Right lobe of liver (tissue), 6 donors: Measurements from ENCODE around the gene LEF1. TPM values are rescaled to one million over a fixed set of nuclear protein-coding genes. Genes with fewer than 3 reads are reported as not detected.

Experiments
- ATAC-seq, 4 donors: fragments of 200-7000 bp; cut with Tn5 transposase; one replicate each; pipeline ENCODE4 v1.9.1; 2020; ENCODE audit warnings: mild to moderate bottlenecking in 4 of 4, moderate library complexity in 4 of 4
- DNase-seq, 3 donors: peaks; one replicate each; pipeline ENCODE4 v3.0.0-alpha.2; 2020
- H3K27ac ChIP-seq, 3 donors: fragments of 200-600 bp; one replicate each; pipeline ENCODE4 v1.8.0; 2022
- H3K27me3 ChIP-seq, 2 donors: fragments of 200-600 bp; one replicate each; pipeline ENCODE4 v1.8.0; 2022
- H3K36me3 ChIP-seq, 4 donors: fragments of 200-600 bp; sonication (generic) in 1 of 4; one replicate each; pipeline versions ENCODE4 v1.5.1 to v1.8.0; 2017 to 2022; ENCODE audit warnings: control low read depth in 1 of 4
- H3K4me1 ChIP-seq, 4 donors: fragments of 200-600 bp; sonication (generic) in 1 of 4; one replicate each; pipeline versions ENCODE4 v1.5.1 to v1.8.0; 2017 to 2022; ENCODE audit warnings: control low read depth in 1 of 4
- H3K4me3 ChIP-seq, 3 donors: fragments of 200-600 bp; one replicate each; pipeline ENCODE4 v1.8.0; 2022
- H3K9me3 ChIP-seq, 4 donors: fragments of 200-600 bp; sonication (generic) in 1 of 4; one replicate each; pipeline versions ENCODE4 v1.5.1 to v1.8.0; 2017 to 2022; ENCODE audit warnings: control low read depth in 1 of 4
- POLR2A ChIP-seq: fragments of 450-650 bp; IDR thresholded peaks from one replicate; pipeline ENCODE4 v1.6.1; 2017; ENCODE audit warnings: antibody characterized with exemption, mild to moderate bottlenecking
- WGBS: methylation state at CpG from one replicate; pipeline ENCODE4 v1.1.6; 2018; ENCODE audit warnings: low coverage, low lambda C conversion rate; ENCODE audit not compliant: insufficient coverage; ENCODE audit errors: missing lambda C conversion rate; 5-methylcytosine and 5-hydroxymethylcytosine counted together
- intact Hi-C, 2 donors: fragments of 100-400 bp; cut with DNase I; formaldehyde crosslinking; loops; one replicate each; pipeline versions ENCODE4 v1.11.2 to v1.14.1; 2022
- total RNA-seq, 6 experiments: library from RNA; depleted of rRNA in 2 of 6; stranded (reverse); fragments of >200 nt in 2 of 6; fragmentation: NEBNext Ultra II Directional in 3 of 6; extraction: Animal tissue kit (Norgen Biotek cat#: 25700) in 3 of 6; gene quantifications; one replicate each; pipeline versions ENCODE4 v1.1.0 to v1.2.4, GENCODE V29; 2016 to 2023
- TF ChIP-seq, protein P1 (sequence below), 4 donors: fragments of 200-600 bp in 3 of 4; fragments of 450-650 bp in 1 of 4; IDR thresholded peaks; one replicate each; pipeline versions ENCODE4 v1.5.1 to v1.8.0; 2016 to 2022; ENCODE audit warnings: antibody characterized with exemption in 4 of 4, mild to moderate bottlenecking in 2 of 4
- donor health status: DM: no; HTN: yes; CAD: no.
- donor health status: DM: no; HTN: no; CAD: no.
- donor health status: DM: no; HTN: no; CAD: no.
- donor health status: DM: no; HTN: yes; CAD: no.
- donor health status: DM: no; HTN: yes; CAD: no.

Gene LEF1
- total RNA-seq, 6 experiments from 2014 or later: 0.19 to 0.66 (median 0.42) TPM; not detected in 1

DNA sequence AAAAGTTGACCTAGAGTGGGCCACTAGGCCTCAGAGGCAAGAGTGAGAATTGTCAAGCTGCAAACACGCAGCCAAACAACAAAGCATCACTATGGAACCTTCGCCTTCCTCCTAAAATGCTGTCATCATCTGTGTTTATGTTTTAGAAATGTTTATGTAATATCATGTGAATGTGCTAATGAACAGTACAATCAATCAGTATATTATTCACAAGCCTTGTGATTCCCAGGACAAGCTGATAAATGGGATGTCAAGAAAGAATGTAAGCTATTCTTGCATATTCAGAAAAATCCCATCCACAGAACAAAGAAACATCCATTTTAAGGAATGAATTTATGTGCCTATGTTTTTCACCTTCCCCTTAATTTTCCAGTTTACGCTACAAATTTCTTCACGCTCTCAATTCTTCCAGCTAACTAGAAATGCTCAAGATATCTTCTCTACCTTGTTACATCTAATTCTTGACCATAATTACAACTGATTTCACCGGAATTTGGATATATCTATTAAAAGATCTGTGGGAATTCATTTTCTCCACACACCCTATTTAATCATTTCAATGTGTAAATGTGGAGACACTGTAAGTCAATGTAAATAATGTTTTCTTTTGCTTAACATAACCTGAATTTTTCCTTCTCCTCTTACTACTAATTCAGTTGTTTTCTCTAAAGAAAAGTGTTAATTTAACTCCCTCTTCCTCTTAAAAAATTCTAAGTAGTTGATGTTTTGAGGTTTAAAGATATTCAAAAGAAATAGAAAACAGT lies 65.5 kb downstream of the LEF1 start:
- TF ChIP-seq, protein P1, sequence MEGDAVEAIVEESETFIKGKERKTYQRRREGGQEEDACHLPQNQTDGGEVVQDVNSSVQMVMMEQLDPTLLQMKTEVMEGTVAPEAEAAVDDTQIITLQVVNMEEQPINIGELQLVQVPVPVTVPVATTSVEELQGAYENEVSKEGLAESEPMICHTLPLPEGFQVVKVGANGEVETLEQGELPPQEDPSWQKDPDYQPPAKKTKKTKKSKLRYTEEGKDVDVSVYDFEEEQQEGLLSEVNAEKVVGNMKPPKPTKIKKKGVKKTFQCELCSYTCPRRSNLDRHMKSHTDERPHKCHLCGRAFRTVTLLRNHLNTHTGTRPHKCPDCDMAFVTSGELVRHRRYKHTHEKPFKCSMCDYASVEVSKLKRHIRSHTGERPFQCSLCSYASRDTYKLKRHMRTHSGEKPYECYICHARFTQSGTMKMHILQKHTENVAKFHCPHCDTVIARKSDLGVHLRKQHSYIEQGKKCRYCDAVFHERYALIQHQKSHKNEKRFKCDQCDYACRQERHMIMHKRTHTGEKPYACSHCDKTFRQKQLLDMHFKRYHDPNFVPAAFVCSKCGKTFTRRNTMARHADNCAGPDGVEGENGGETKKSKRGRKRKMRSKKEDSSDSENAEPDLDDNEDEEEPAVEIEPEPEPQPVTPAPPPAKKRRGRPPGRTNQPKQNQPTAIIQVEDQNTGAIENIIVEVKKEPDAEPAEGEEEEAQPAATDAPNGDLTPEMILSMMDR (IDR thresholded peaks at IDR 0.05): no peak
- no peak for TF ChIP-seq POLR2A
- no peak overlapping the region for H3K27ac ChIP-seq
- H3K9me3 ChIP-seq: no peaks in the 10 kb centered on the region
- H3K36me3 ChIP-seq: no peaks in the 10 kb centered on the region
- H3K4me1 ChIP-seq: no peaks in the 10 kb centered on the region
- intact Hi-C loops: no loop called here
- 71% methylated on average over 5 of the region's 5 CpGs for WGBS
- DNase-seq (no peak), ATAC-seq (no peak)
- H3K4me3 ChIP-seq: no peak overlapping the region
- no peaks in the 10 kb centered on the region for H3K27me3 ChIP-seq

- Histone ChIP-seq H3K4me3 (no peak overlapping the region), H3K27ac (no peak overlapping the region)
- no peak for DNase-seq
Observed at GRCh38 chr4:108100827-108101226, 67.9 kb downstream of the LEF1 start.

DNA sequence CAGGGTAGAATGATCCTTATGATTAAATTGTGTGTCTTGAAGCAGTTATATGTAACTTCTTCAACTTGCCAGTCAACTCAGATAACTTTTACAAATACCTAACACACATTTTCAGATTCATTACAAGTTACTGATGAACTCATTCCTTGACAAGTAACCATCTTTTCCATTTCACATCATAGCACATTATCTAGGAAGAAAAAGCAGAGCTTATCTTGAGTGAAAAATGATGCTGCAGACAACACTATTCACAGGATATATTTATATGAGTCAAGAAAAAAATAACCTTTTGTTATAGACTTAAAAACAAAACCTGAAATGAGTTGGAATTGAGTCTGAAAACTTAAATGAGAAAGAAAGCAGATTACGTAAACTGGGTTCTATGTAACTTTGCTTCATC lies 68.9 kb downstream of the LEF1 start:
- no peaks in the 10 kb centered on the region for H3K4me1 ChIP-seq
- ATAC-seq (no peak), DNase-seq (no peak)
- no peaks in the 10 kb centered on the region for H3K9me3 ChIP-seq
- H3K36me3 ChIP-seq: no peaks in the 10 kb centered on the region
- H3K4me3 ChIP-seq: no peak overlapping the region
- H3K27ac ChIP-seq: no peak overlapping the region
- intact Hi-C loops: no loop called here
- TF ChIP-seq POLR2A: no peak
- TF ChIP-seq, protein P1 (IDR thresholded peaks at IDR 0.05): no peak
- H3K27me3 ChIP-seq: no peaks in the 10 kb centered on the region
- WGBS: 81% methylated on average over 1 of the region's 1 CpG

More at GRCh38 chr4:108100827-108101226, 67.9 kb downstream of the LEF1 start:
- 44% methylated on average over 1 of the region's 1 CpG for WGBS
- no peaks in the 10 kb centered on the region for H3K9me3 ChIP-seq
- intact Hi-C loops: no loop called here
- H3K27me3 ChIP-seq: no peaks in the 10 kb centered on the region
- ATAC-seq: no peak
- H3K36me3 ChIP-seq: no peaks in the 10 kb centered on the region
- H3K4me1 ChIP-seq: no peaks in the 10 kb centered on the region
- TF ChIP-seq, protein P1 (IDR thresholded peaks at IDR 0.05): no peak

GRCh38 chr4:108097990-108098553 lies 70.7 kb downstream of the LEF1 start:
- DNase-seq: no peak
- no peak for ATAC-seq
- Histone ChIP-seq H3K27ac (no peak overlapping the region), H3K9me3 (no peaks in the 10 kb centered on the region), H3K36me3 (no peaks in the 10 kb centered on the region), H3K4me1 (no peaks in the 10 kb centered on the region), H3K27me3 (no peaks in the 10 kb centered on the region), H3K4me3 (no peak overlapping the region)
- intact Hi-C loops: no loop called here
- TF ChIP-seq, protein P1 (IDR thresholded peaks at IDR 0.05): no peak
- TF ChIP-seq POLR2A: no peak
- WGBS: 62% methylated on average over 5 of the region's 5 CpGs
